Aorta (tissue), 5 donors: ENCODE results near the gene ARPC5. TPM values are rescaled to one million over a fixed set of nuclear protein-coding genes. Genes with fewer than 3 reads are reported as not detected.

Experiments
- ATAC-seq: fragments of 200-7000 bp; cut with Tn5 transposase; one replicate; pipeline ENCODE4 v1.9.1; 2022; ENCODE audit warnings: moderate library complexity; ENCODE audit not compliant: low FRiP score
- DNase-seq, 2 donors: peaks; one replicate each; pipeline ENCODE4 v3.0.0-alpha.2; 2020
- H3K27ac ChIP-seq, 2 donors: one replicate each; pipeline ENCODE4 v1.5.1; 2013; ENCODE audit warnings: low read length in 2 of 2, mild to moderate bottlenecking in 2 of 2, moderate library complexity in 2 of 2, control low read depth in 1 of 2, inconsistent platforms in 1 of 2, low read depth in 1 of 2
- H3K27me3 ChIP-seq, 2 donors: one replicate each; pipeline ENCODE4 v1.6.1; 2013; ENCODE audit warnings: control low read depth in 1 of 2, low read length in 1 of 2, mild to moderate bottlenecking in 1 of 2, moderate library complexity in 1 of 2; ENCODE audit not compliant: insufficient read depth in 2 of 2, control insufficient read depth in 1 of 2
- H3K36me3 ChIP-seq, 2 donors: one replicate each; pipeline ENCODE4 v1.6.1; 2013; ENCODE audit warnings: control low read depth in 1 of 2, low read length in 1 of 2, mild to moderate bottlenecking in 1 of 2; ENCODE audit not compliant: insufficient read depth in 2 of 2, control insufficient read depth in 1 of 2
- H3K4me1 ChIP-seq, 2 donors: one replicate each; pipeline ENCODE4 v1.6.1; 2013; ENCODE audit warnings: low read length in 2 of 2, control low read depth in 1 of 2, mild to moderate bottlenecking in 1 of 2, moderate library complexity in 1 of 2; ENCODE audit not compliant: insufficient read depth in 2 of 2, control insufficient read depth in 1 of 2
- H3K4me3 ChIP-seq, 2 donors: one replicate each; pipeline ENCODE4 v1.5.1; 2013; ENCODE audit warnings: low read length in 2 of 2, control low read depth in 1 of 2, mild to moderate bottlenecking in 1 of 2
- H3K9me3 ChIP-seq: one replicate; pipeline ENCODE4 v1.6.1; 2013; ENCODE audit warnings: mild to moderate bottlenecking, low read length; ENCODE audit not compliant: control insufficient read depth
- WGBS, 2 donors: extraction: QIAGEN DNeasy Blood & Tissue Kit; methylation state at CpG; one replicate each; pipeline ENCODE4 v1.1.7; 2013; 5-methylcytosine and 5-hydroxymethylcytosine counted together
- intact Hi-C, 2 donors: fragments of 100-400 bp; cut with DNase I; formaldehyde crosslinking; loops; one replicate each; pipeline versions ENCODE4 v1.14.2 to v1.15.0; 2022
- polyA plus RNA-seq, 2 donors: library from polyadenylated mRNA; stranded (reverse); fragments of 200-250 nt; gene quantifications; one replicate each; pipeline ENCODE4 v1.2.3, GENCODE V29; 2013
- total RNA-seq, 2 donors: library from RNA; stranded (reverse); fragmentation: NEBNext Ultra II Directional; extraction: Animal tissue kit (Norgen Biotek cat#: 25700); gene quantifications; one replicate each; pipeline ENCODE4 v1.2.1, GENCODE V29; 2021
- donor health status: healthy with polysubstance abuse.
- donor health status: Bipolar disorder and iron deficiency.
- donor health status: DM: no; HTN: no; CAD: no.
- donor health status: DM: no; HTN: no; CAD: no.
- donor health status: DM: yes; HTN: yes; CAD: no.

The ARPC5 gene
- total and polyA plus RNA-seq, 4 donors = 90.6 to 162 (median 123) TPM

DNA sequence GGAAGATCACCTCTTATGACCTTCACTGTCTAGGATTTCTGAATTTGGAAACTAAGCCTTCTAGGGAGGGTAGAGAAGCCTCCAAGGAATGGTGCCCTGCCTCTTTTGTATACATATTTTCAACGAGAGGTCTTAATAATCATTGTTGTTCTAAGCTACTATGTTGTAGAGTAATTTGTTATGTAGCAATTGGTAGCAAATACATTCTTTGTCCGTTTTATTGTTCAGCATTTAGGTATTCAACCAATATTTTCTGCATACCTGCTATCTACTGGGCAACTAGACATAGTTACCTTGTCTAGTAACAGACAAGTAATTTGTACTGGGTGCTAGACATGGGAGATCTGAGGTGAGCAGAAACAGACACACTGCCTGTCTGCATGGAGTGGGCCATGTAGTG, 24.6 kb downstream of the ARPC5 start:
- WGBS, 2 donors = 32% methylated on average over 2 of the region's 2 CpGs
- intact Hi-C loops = no loop called here

GRCh38 chr1:183609759-183610452, 25.7 kb downstream of the ARPC5 start:
- peak overlapping the region in 1 of 2 donors; percentile 31 for H3K4me3 ChIP-seq
- ATAC-seq (peak; percentile 54), DNase-seq (no peak)
- no peaks in the 10 kb centered on the region for H3K27me3 ChIP-seq
- no peaks in the 10 kb centered on the region for H3K36me3 ChIP-seq
- intact Hi-C loops = loop anchor here in 1 of 2 donors (2.0 kb wide), 1 partner anchor 33 kb away; no protein-coding TSS in a partner anchor
- no peaks in the 10 kb centered on the region for H3K9me3 ChIP-seq
- WGBS, 2 donors = 1 to 5% methylated on average over 3 of the region's 3 CpGs
- peak overlapping the region; percentile 93 for H3K27ac ChIP-seq
- H3K4me1 ChIP-seq = peaks cover 3 to 8% of the 10 kb centered on the region in 2 donors

More for the DNA sequence above, 24.6 kb downstream of the ARPC5 start:
- H3K4me3 ChIP-seq = no peak overlapping the region
- H3K4me1 ChIP-seq = peaks cover 3 to 8% of the 10 kb centered on the region in 2 donors
- H3K27ac ChIP-seq = no peak overlapping the region
- H3K36me3 ChIP-seq = no peaks in the 10 kb centered on the region
- H3K27me3 ChIP-seq = no peaks in the 10 kb centered on the region
- DNase-seq = no peak
- no peak for ATAC-seq
- no peaks in the 10 kb centered on the region for H3K9me3 ChIP-seq

DNA sequence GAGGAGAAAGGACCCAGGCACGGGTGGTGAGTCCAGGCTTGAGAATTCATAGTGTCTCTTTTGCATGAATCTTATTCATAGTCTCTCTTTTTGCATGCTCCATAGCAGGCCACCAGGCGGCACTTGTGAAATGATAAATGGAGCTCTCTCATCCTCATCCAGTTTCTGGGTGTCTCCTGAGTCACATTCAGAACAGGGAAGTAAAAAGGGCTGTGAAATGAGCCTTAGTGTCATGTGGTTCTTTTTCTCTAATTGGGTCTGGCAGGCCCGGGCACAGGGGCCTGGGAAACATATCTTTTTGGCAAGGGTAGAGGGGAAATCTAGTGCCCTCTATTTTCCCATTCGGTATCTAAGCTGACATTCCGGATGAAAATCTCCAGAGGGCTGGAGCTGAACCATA, 26.3 kb downstream of the ARPC5 start:
- no peak overlapping the region for H3K4me3 ChIP-seq
- H3K36me3 ChIP-seq = no peaks in the 10 kb centered on the region
- no peaks in the 10 kb centered on the region for H3K27me3 ChIP-seq
- intact Hi-C loops = loop anchor here in 1 of 2 donors (2.0 kb wide), 1 partner anchor 33 kb away; no protein-coding TSS in a partner anchor
- peaks cover 3 to 8% of the 10 kb centered on the region in 2 donors for H3K4me1 ChIP-seq
- H3K27ac ChIP-seq = peak overlapping the region; percentile 39 to 48
- 1 to 6% methylated on average over 5 of the region's 5 CpGs for WGBS, 2 donors
- ATAC-seq = peak; percentile 91
- no peaks in the 10 kb centered on the region for H3K9me3 ChIP-seq
- peak in 1 of 2 donors; percentile 84 for DNase-seq

DNA sequence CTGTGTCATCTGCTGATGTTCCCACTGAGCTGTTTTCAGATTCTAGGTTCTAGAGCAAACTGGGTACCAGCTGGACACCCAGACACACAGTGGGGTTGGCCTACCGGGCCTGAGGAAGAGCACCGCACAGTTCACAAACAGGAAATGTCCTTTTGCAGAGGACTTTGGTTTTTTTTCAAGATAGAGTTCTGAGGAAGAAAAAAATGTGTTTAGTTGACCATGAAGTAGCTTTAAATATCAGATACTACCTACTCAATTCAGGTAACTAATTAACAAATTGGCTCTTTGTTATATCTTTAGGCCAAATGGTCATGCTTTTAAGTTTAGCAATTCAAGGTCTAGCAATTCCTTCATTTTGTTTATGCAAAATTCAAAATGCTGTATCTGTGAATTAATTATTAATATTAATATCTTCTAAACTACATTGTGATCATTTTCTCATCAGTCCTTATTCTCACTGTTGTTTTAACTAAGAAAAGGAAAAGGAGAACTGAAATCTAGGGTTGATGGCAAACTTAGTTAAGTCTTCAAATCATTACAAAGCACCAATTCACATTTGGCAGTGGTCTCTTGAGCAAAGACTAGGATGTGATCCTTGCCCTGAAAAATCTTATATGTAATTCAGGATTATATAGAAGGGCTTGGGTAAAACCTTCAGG, 28.1 kb downstream of the ARPC5 start:
- peaks cover 3 to 8% of the 10 kb centered on the region in 2 donors for H3K4me1 ChIP-seq
- WGBS, 2 donors = 71 to 82% methylated on average over 2 of the region's 2 CpGs

GRCh38 chr1:183605904-183606303, 29.7 kb downstream of the ARPC5 start:
- Histone ChIP-seq H3K4me3 (no peak overlapping the region), H3K4me1 (peaks cover 3 to 8% of the 10 kb centered on the region in 2 donors), H3K27me3 (no peaks in the 10 kb centered on the region), H3K27ac (no peak overlapping the region), H3K36me3 (no peaks in the 10 kb centered on the region), H3K9me3 (no peaks in the 10 kb centered on the region)
- intact Hi-C loops = no loop called here
- DNase-seq (no peak), ATAC-seq (no peak)
- WGBS, 2 donors = 92 to 94% methylated on average over 2 of the region's 2 CpGs

More for the DNA sequence above, 28.1 kb downstream of the ARPC5 start:
- ATAC-seq (no peak), DNase-seq (no peak)
- no peak overlapping the region for H3K27ac ChIP-seq
- no peaks in the 10 kb centered on the region for H3K27me3 ChIP-seq
- no peak overlapping the region for H3K4me3 ChIP-seq
- H3K9me3 ChIP-seq = no peaks in the 10 kb centered on the region
- intact Hi-C loops = no loop called here
- H3K36me3 ChIP-seq = no peaks in the 10 kb centered on the region

DNA sequence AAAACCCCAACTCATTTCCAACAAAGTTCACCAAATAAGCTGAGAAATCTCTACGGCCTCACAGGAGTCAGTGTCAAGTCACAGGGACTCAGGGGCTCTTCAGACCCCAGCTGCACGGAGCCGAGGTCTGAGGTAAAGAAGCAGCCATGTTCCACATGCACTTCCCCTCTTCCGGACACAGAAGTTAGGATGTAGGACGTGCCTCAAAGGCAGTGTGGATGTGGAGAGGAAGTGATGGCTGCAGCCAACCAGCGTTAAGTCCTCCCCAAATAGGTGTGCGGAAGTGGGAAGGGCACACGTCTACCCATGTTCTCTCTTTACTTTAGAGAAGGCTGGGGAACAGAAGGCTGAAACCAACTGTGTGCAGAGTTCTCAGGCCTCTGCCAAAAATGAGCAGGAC, 30.8 kb downstream of the ARPC5 start:
- Histone ChIP-seq H3K4me3 (no peak overlapping the region), H3K4me1 (peaks cover 0 to 6% of the 10 kb centered on the region in 2 donors), H3K27ac (no peak overlapping the region), H3K9me3 (no peaks in the 10 kb centered on the region), H3K36me3 (no peaks in the 10 kb centered on the region), H3K27me3 (no peaks in the 10 kb centered on the region)
- intact Hi-C loops = no loop called here
- no peak for ATAC-seq
- DNase-seq = no peak
- 89 to 90% methylated on average over 8 of the region's 8 CpGs for WGBS, 2 donors

- H3K9me3 ChIP-seq = no peaks in the 10 kb centered on the region
- no peak overlapping the region for H3K4me3 ChIP-seq
- intact Hi-C loops = no loop called here
- H3K36me3 ChIP-seq = no peaks in the 10 kb centered on the region
- DNase-seq = peak in 1 of 2 donors; percentile 65
- no peaks in the 10 kb centered on the region for H3K27me3 ChIP-seq
- no peak overlapping the region for H3K27ac ChIP-seq
- peak; percentile 30 for ATAC-seq
- 71 to 72% methylated on average over 10 of the region's 10 CpGs for WGBS, 2 donors
- peaks cover 0 to 6% of the 10 kb centered on the region in 2 donors for H3K4me1 ChIP-seq
Observed at GRCh38 chr1:183604038-183604808, 31.4 kb downstream of the ARPC5 start.

- H3K9me3 ChIP-seq = no peaks in the 10 kb centered on the region
- no peak overlapping the region for H3K4me3 ChIP-seq
- intact Hi-C loops = no loop called here
- no peaks in the 10 kb centered on the region for H3K4me1 ChIP-seq
- ATAC-seq (no peak), DNase-seq (no peak)
- H3K36me3 ChIP-seq = no peaks in the 10 kb centered on the region
- H3K27me3 ChIP-seq = no peaks in the 10 kb centered on the region
- WGBS, 2 donors = 98 to 100% methylated on average over 1 of the region's 1 CpG
- H3K27ac ChIP-seq = no peak overlapping the region
Observed at GRCh38 chr1:183602510-183602909, 33.1 kb downstream of the ARPC5 start.
